IMR-90 (cell line): ENCODE results near the gene MAP1LC3B. TPM values are rescaled to one million over a fixed set of nuclear protein-coding genes. Genes with fewer than 3 reads are reported as not detected.
"Not testable (repeated sequence)": the region's sequence is repeated elsewhere in the genome, so short reads cannot be mapped to it uniquely, and the experiment has no call there.

Experiments used
- ATAC-seq: fragments of 200-7000 bp; cut with Tn5 transposase; 2 replicates; pipeline ENCODE4 v1.9.1; 2020; ENCODE audit warnings: low read depth, mild to moderate bottlenecking, moderate library complexity
- BruUV-seq: library from RNA; stranded (reverse); fragments of 400-500 nt; replicated peaks from 2 replicates; lab custom pipeline; 2021; lab: Mats Ljungman, UMichigan
- CTCF ChIA-PET: fragments of 300-600 bp; formaldehyde crosslinking; extraction: SDS; loops from one replicate; lab custom pipeline; 2021; ENCODE audit warnings: antibody characterized with exemption; lab: Yijun Ruan, JAX
- POLR2A ChIA-PET: fragments of 300-600 bp; sonication (Branson Sonifier 250); formaldehyde crosslinking; loops from one replicate; lab custom pipeline; 2022; ENCODE audit warnings: antibody characterized with exemption; ENCODE audit not compliant: unreplicated experiment; lab: Charles Lee
- DNase-seq: peaks from one replicate; pipeline ENCODE4 v3.0.0; 2013
- H2AFZ ChIP-seq: replicated peaks from 2 replicates; pipeline ENCODE3; 2013; ENCODE audit warnings: low read length, mild to moderate bottlenecking; ENCODE audit not compliant: poor library complexity
- H2AK5ac ChIP-seq: 2 replicates; pipeline ENCODE4 v1.6.1; 2013; ENCODE audit warnings: low read depth, low read length, inconsistent platforms
- H2AK9ac ChIP-seq: replicated peaks from 2 replicates; pipeline ENCODE3; 2013; ENCODE audit warnings: mild to moderate bottlenecking, low read depth, low read length, moderate library complexity; ENCODE audit not compliant: poor library complexity
- H2BK120ac ChIP-seq: 2 replicates; pipeline ENCODE4 v1.6.1; 2013; ENCODE audit warnings: low read depth, low read length, inconsistent platforms
- H2BK15ac ChIP-seq: 3 replicates; pipeline ENCODE4 v1.6.1; 2013; ENCODE audit warnings: low read depth, low read length, inconsistent platforms
- H2BK20ac ChIP-seq: 2 replicates; pipeline ENCODE4 v1.6.1; 2013; ENCODE audit warnings: low read depth, mild to moderate bottlenecking, inconsistent platforms, low read length, moderate library complexity
- H2BK5ac ChIP-seq: 2 replicates; pipeline ENCODE4 v1.6.1; 2013; ENCODE audit warnings: mild to moderate bottlenecking, low read depth, low read length, inconsistent platforms; ENCODE audit not compliant: poor library complexity, severe bottlenecking
- H3K14ac ChIP-seq: replicated peaks from 2 replicates; pipeline ENCODE4 v1.6.1; 2013; ENCODE audit warnings: low read depth, low read length, inconsistent platforms
- H3K18ac ChIP-seq: 2 replicates; pipeline ENCODE4 v1.6.1; 2013; ENCODE audit warnings: low read depth, low read length, control low read depth
- H3K23ac ChIP-seq: 2 replicates; pipeline ENCODE4 v1.6.1; 2013; ENCODE audit warnings: low read depth, low read length, inconsistent platforms
- H3K27ac ChIP-seq: 2 replicates; pipeline ENCODE4 v1.5.1; 2013; ENCODE audit warnings: mild to moderate bottlenecking, control low read depth, low read length; ENCODE audit not compliant: insufficient read depth
- H3K27me3 ChIP-seq: 2 replicates; pipeline ENCODE4 v1.6.1; 2013; ENCODE audit warnings: low read length; ENCODE audit not compliant: control insufficient read depth, insufficient read depth
- H3K36me3 ChIP-seq: 2 replicates; pipeline ENCODE4 v1.6.1; 2013; ENCODE audit warnings: low read length, mixed read lengths; ENCODE audit not compliant: control insufficient read depth, insufficient read depth
- H3K4ac ChIP-seq: 2 replicates; pipeline ENCODE4 v1.6.1; 2013; ENCODE audit warnings: low read depth, low read length, inconsistent platforms
- H3K4me1 ChIP-seq: 2 replicates; pipeline ENCODE4 v1.6.1; 2013; ENCODE audit warnings: low read length, mixed read lengths; ENCODE audit not compliant: control insufficient read depth, insufficient read depth
- H3K4me2 ChIP-seq: 2 replicates; pipeline ENCODE4 v1.6.1; 2013; ENCODE audit warnings: low read depth, mild to moderate bottlenecking, control low read depth, low read length, moderate library complexity
- H3K4me3 ChIP-seq: 2 replicates; pipeline ENCODE4 v1.5.1; 2013; ENCODE audit warnings: low read depth, mild to moderate bottlenecking, control low read depth, low read length, moderate library complexity; ENCODE audit not compliant: insufficient read depth
- H3K56ac ChIP-seq: 2 replicates; pipeline ENCODE4 v1.6.1; 2013; ENCODE audit warnings: low read length, inconsistent platforms; ENCODE audit not compliant: insufficient read depth; ENCODE audit errors: extremely low read depth
- H3K79me1 ChIP-seq, 2 experiments: 2 replicates each; pipeline ENCODE4 v1.6.1; 2013; ENCODE audit warnings: low read length in 2 of 2, inconsistent platforms in 1 of 2, low read depth in 1 of 2
- H3K9ac ChIP-seq: 2 replicates; pipeline ENCODE4 v1.6.1; 2013; ENCODE audit warnings: low read depth, low read length, control low read depth
- H3K9me1 ChIP-seq: 2 replicates; pipeline ENCODE4 v1.6.1; 2013; ENCODE audit warnings: low read length, inconsistent platforms; ENCODE audit not compliant: insufficient read depth
- H3K9me3 ChIP-seq: 2 replicates; pipeline ENCODE4 v1.6.1; 2013; ENCODE audit warnings: low read length; ENCODE audit not compliant: control insufficient read depth, insufficient read depth
- H4K20me1 ChIP-seq: 2 replicates; pipeline ENCODE4 v1.6.1; 2013; ENCODE audit warnings: low read length, inconsistent platforms; ENCODE audit not compliant: insufficient read depth
- H4K5ac ChIP-seq: 2 replicates; pipeline ENCODE4 v1.6.1; 2013; ENCODE audit warnings: mild to moderate bottlenecking, low read depth, low read length, control low read depth
- H4K8ac ChIP-seq, 2 experiments: 2 replicates each; pipeline ENCODE4 v1.6.1; 2013; ENCODE audit warnings: low read depth in 2 of 2, low read length in 2 of 2, control low read depth in 1 of 2, inconsistent platforms in 1 of 2
- H4K91ac ChIP-seq: 2 replicates; pipeline ENCODE4 v1.6.1; 2013; ENCODE audit warnings: low read depth, low read length, inconsistent platforms; ENCODE audit not compliant: insufficient read depth
- MAFK ChIP-seq: IDR thresholded peaks from 2 replicates; pipeline ENCODE4 v1.6.1; 2012; ENCODE audit warnings: low read depth, low read length, improper control_type of control experiment
- MXI1 ChIP-seq: IDR thresholded peaks from 2 replicates; pipeline ENCODE4 v1.6.1; 2012; ENCODE audit warnings: low read depth, mild to moderate bottlenecking, low read length, moderate library complexity, borderline replicate concordance
- WGBS, 2 experiments: methylation state at CpG; one replicate each; pipeline versions ENCODE4 v1.1.5 to v1.1.7; 2013; ENCODE audit warnings: missing lambda C conversion rate in 2 of 2; ENCODE audit not compliant: insufficient read length in 1 of 2; ENCODE audit errors: extremely low coverage in 2 of 2; 5-methylcytosine and 5-hydroxymethylcytosine counted together
- dilution Hi-C: fragments of 300-500 bp; cut with HindIII; formaldehyde crosslinking; loops from one replicate; pipeline ENCODE4 v1.14.3; 2018; ENCODE audit warnings: low sequenced_read_pairs; ENCODE audit not compliant: unreplicated experiment
- in situ Hi-C: fragments of 300-500 bp; cut with MboI; formaldehyde crosslinking; loops from 3 replicates; pipeline ENCODE4 v1.14.3; 2019; ENCODE audit warnings: low sequenced_read_pairs, inconsistent platforms, mixed read lengths
- intact Hi-C: fragments of 100-400 bp; cut with micrococcal nuclease; formaldehyde crosslinking; loops from 2 replicates; pipeline ENCODE4 v1.10.0; 2022
- polyA plus RNA-seq, 3 experiments: library from polyadenylated mRNA; depleted of rRNA; stranded (reverse); fragments of >200 nt; gene quantifications; 2 replicates each; pipeline ENCODE4 v1.2.3, GENCODE V29; 2012; ENCODE audit warnings: low replicate concordance in 1 of 3
- total RNA-seq: library from RNA; depleted of rRNA; stranded (reverse); fragments of >200 nt; gene quantifications from 2 replicates; pipeline ENCODE4 v1.2.3, GENCODE V29; 2012

The MAP1LC3B gene
- total and polyA plus RNA-seq, 2 of the 4 experiments (the other 2 are of a cell fraction), result 23.5 to 57.7 TPM

GRCh38 chr16:87384162-87384874 is 7.8 kb upstream of the MAP1LC3B start:
- H2BK15ac ChIP-seq, result no peak overlapping the region
- ATAC-seq (peak; percentile 22), DNase-seq (no peak)
- dilution Hi-C loops, result no loop called here
- H3K4me1 ChIP-seq, result peaks cover 16% of the 10 kb centered on the region
- H3K56ac ChIP-seq, result peak overlapping the region; percentile 68
- ChIA-PET POLR2A (interaction anchor here (0.6 to 1.3 kb wide), 2 partner anchors 66 to 145 kb away, joined by 3 read pairs; no protein-coding TSS in a partner anchor), CTCF (interaction anchor here (0.6 to 0.9 kb wide), 2 partner anchors 10 to 43 kb away, joined by 3 to 7 read pairs; no protein-coding TSS in a partner anchor)
- H3K14ac ChIP-seq, result peak overlapping the region; percentile 71
- peak overlapping the region; percentile 56 for H2AK5ac ChIP-seq
- H4K5ac ChIP-seq, result peak overlapping the region; percentile 43; the same call in 1 of the 2 replicates
- H3K4ac ChIP-seq, result peak overlapping the region; percentile 50
- peak overlapping the region; percentile 77 for H2AK9ac ChIP-seq
- peak overlapping the region; percentile 96 for H2AFZ ChIP-seq
- H3K9me3 ChIP-seq, result no peaks in the 10 kb centered on the region
- intact Hi-C loops, result loop anchor here (5.0 kb wide), 1 partner anchor 822 kb away; no protein-coding TSS in a partner anchor
- in situ Hi-C loops, result no loop called here
- peak overlapping the region; percentile 28 for H3K9ac ChIP-seq
- H4K8ac ChIP-seq, result peak overlapping the region; percentile 52 to 81
- H2BK20ac ChIP-seq, result no peak overlapping the region
- peak overlapping the region; percentile 35 for H2BK5ac ChIP-seq
- H2BK120ac ChIP-seq, result peak overlapping the region; percentile 17; the same call in 1 of the 2 replicates
- H3K79me1 ChIP-seq, result peaks cover 4 to 39% of the 10 kb centered on the region in 2 experiments; a peak in 2 of 4 replicates
- H4K20me1 ChIP-seq, result peaks cover 22% of the 10 kb centered on the region; the same call in 1 of the 2 replicates
- no peaks in the 10 kb centered on the region for H3K36me3 ChIP-seq
- H3K27me3 ChIP-seq, result no peaks in the 10 kb centered on the region
- H3K4me3 ChIP-seq, result peak overlapping the region; percentile 52
- peak overlapping the region; percentile 41 for H3K27ac ChIP-seq
- H3K23ac ChIP-seq, result peak overlapping the region; percentile 32; the same call in 1 of the 2 replicates
- H3K9me1 ChIP-seq, result peaks cover 6% of the 10 kb centered on the region
- peak overlapping the region; percentile 37 for H4K91ac ChIP-seq
- BruUV-seq, result no TSS peak
- no peak for TF ChIP-seq MAFK
- peak; percentile 47; the same call in 1 of the 2 replicates for TF ChIP-seq MXI1
- H3K4me2 ChIP-seq, result peak overlapping the region; percentile 61
- H3K18ac ChIP-seq, result no peak overlapping the region
- WGBS, 2 experiments, result 7% methylated on average over 32 of the region's 64 CpGs; no CpG with 5 or more reads in 1 of the 2 experiments

GRCh38 chr16:87384875-87385167 is 7.3 kb upstream of the MAP1LC3B start:
- H3K27ac ChIP-seq, result peak overlapping the region; percentile 41

More at GRCh38 chr16:87384875-87385167, 7.3 kb upstream of the MAP1LC3B start:
- Histone ChIP-seq H4K5ac (peak overlapping the region; percentile 43; the same call in 1 of the 2 replicates), H2AK9ac (peak overlapping the region; percentile 77), H2AFZ (peak overlapping the region; percentile 96), H3K4ac (peak overlapping the region; percentile 50), H4K8ac (peak overlapping the region; percentile 52 to 81; a peak in 2 of 4 replicates), H3K4me3 (peak overlapping the region; percentile 52), H2AK5ac (peak overlapping the region; percentile 56), H3K4me1 (peaks cover 16% of the 10 kb centered on the region), H4K20me1 (peaks cover 22% of the 10 kb centered on the region; the same call in 1 of the 2 replicates), H3K79me1 (peaks cover 4 to 37% of the 10 kb centered on the region in 2 experiments; a peak in 2 of 4 replicates), H3K4me2 (peak overlapping the region; percentile 61)
- H2BK5ac ChIP-seq, H3K9me3 ChIP-seq, H2BK15ac ChIP-seq, DNase-seq, H3K27me3 ChIP-seq, H4K91ac ChIP-seq, H3K9me1 ChIP-seq, H3K14ac ChIP-seq, H2BK20ac ChIP-seq, BruUV-seq, H3K18ac ChIP-seq, dilution Hi-C loops, H3K56ac ChIP-seq, ATAC-seq, H3K9ac ChIP-seq, H3K23ac ChIP-seq, in situ Hi-C loops, POLR2A ChIA-PET, H2BK120ac ChIP-seq, H3K36me3 ChIP-seq: not testable (repeated sequence)
- no CpG with 5 or more reads among the region's 12 CpGs for WGBS, 2 experiments
- CTCF ChIA-PET, result interaction anchor here (0.9 kb wide), 1 partner anchor 9 kb away, joined by 3 read pairs; no protein-coding TSS in a partner anchor
- intact Hi-C loops, result loop anchor here (5.0 kb wide), 1 partner anchor 823 kb away; no protein-coding TSS in a partner anchor
